Head of caudate nucleus (tissue), 42 donors: ENCODE measurements around the gene DUSP9.

Source experiments
- DNase-seq, 42 donors: peaks; one replicate each; pipeline versions ENCODE4 v3.0.0 to v3.0.0-alpha.2; 2020 to 2021; ENCODE audit warnings: mixed read lengths in 7 of 42
- intact Hi-C: fragments of 100-400 bp; cut with DNase I; formaldehyde crosslinking; loops from one replicate; pipeline ENCODE4 v1.15.0; 2022

The DUSP9 gene

DNA sequence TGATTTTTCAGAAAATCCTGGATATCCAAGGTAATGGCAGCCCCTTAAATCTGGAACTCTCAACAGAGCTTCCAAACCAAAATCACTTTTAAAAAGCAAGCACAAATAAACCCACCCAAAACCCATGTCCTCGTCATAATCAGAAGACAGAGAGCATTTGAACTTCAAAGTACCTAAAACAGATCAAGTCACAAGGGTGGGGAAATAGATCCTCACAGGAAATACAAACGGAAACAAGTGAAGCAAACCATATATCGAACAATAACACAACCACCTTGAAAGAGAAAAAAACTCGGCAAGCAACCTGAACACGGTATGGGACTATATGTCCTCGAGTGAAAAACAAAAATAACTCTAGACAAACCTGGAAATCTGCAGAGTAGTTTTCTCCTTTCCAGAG lies 32.2 kb upstream of the DUSP9 start:
- no peak for DNase-seq
- intact Hi-C loops: no loop called here

DNA sequence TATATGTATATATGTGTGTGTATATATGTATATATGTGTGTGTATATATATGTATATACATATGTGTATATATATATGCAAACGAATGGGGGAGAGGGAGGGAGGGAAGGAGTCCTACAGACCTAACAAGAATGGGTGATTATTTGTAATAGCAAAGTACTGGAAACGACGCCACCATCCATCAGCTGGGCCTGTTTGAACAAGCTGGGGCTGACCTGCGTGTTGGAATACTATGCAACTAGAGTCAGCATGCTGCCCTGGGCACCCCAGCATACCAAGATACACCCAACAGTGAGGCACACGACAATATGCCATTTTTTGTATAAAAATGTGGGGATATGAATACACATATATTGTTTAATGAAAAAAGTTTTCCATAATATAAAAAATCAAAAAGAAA lies 26.4 kb upstream of the DUSP9 start:
- intact Hi-C loops: no loop called here
- peak in 2 of 42 donors; percentile 4 to 16 for DNase-seq

DNA sequence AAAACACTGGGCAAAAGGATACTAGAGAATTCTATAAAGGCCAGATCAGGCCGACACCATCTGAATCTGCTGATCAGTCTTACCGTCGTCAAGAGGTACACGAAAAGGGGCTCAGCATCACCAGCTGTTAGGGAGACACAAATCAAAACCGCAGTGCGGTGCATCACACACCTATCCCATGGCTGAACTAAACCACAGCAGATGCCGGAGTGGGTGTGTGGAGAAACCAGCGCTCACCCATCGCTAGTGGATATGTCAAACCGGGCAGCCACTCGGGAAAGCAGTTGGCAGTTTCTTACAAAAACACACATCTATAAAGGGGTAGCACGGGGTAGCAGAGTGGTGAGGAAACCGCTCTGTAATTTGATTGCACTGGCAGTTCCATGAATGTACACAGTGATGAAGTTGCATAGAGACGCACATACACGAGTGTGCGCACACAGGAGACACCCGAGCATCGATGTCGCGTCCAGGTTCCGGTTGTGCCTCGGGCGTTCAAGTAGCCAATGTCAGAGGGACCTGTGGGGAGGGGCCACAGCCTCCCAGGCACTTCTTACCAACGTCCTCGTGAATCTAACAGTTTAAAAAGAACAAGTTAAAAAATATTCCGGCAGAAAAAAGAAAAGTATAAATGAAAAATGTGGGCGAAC lies 24.9 kb upstream of the DUSP9 start:
- intact Hi-C loops: no loop called here
- peak in 4 of 42 donors; percentile 3 to 18 (median 8) for DNase-seq

- DNase-seq: peak in 1 of 42 donors; percentile 20
- intact Hi-C loops: no loop called here
Observed at GRCh38 chrX:153622661-153623309, 24.2 kb upstream of the DUSP9 start.

- peak in 4 of 42 donors; percentile 3 to 19 (median 6) for DNase-seq
- intact Hi-C loops: no loop called here
Observed at GRCh38 chrX:153623310-153624029, 23.5 kb upstream of the DUSP9 start.

GRCh38 chrX:153624196-153625091 lies 22.6 kb upstream of the DUSP9 start:
- intact Hi-C loops: no loop called here
- DNase-seq: peak in 4 of 42 donors; percentile 5 to 13 (median 8)

GRCh38 chrX:153625271-153626024 lies 21.6 kb upstream of the DUSP9 start:
- DNase-seq: peak in 5 of 42 donors; percentile 1 to 32 (median 8)

GRCh38 chrX:153626025-153626633 lies 20.9 kb upstream of the DUSP9 start:
- intact Hi-C loops: no loop called here
- DNase-seq: peak in 5 of 42 donors; percentile 2 to 13 (median 5)

More at GRCh38 chrX:153625271-153626024, 21.6 kb upstream of the DUSP9 start:
- intact Hi-C loops: no loop called here

DNA sequence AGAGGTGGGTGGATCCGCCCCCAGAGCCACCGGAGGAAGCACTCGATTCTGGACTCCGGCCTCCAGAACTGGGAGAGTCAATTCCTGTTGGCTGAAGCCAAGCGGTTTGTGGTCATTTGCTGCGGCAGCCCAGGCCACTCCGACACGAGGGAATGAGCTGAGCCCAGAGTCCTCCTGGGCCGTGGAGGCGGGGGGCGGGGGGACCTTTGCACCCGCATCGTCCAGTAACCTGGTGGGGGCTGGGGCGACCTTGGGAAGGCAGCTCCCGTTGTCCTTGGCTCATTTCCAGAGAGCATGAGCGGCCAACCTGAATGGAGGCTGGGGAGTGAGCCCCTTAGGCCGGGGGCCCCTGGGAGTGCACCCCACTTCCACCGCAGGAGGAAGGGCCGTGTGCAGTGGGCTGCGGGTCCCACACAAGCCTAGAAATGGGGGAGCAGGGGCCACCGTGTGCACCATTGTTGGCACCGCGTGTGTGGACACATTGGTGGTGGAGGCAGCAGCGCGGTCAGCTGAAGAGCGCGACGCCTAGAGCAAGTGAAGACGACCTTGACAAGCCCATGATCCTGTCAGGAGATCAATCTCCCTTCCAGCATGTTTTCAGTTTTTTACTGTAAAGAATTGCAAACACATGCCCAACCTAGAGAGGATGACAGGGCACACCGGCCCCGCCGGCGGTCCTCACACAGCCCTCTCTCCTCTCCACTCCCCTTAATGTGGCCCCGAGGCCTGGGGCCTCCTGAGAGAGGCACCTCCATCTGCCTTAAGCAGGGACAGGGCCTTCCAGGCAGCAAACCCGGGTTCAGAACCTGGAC lies 19.9 kb upstream of the DUSP9 start:
- intact Hi-C loops: no loop called here
- peak in 3 of 42 donors; percentile 2 to 12 (median 3) for DNase-seq

DNA sequence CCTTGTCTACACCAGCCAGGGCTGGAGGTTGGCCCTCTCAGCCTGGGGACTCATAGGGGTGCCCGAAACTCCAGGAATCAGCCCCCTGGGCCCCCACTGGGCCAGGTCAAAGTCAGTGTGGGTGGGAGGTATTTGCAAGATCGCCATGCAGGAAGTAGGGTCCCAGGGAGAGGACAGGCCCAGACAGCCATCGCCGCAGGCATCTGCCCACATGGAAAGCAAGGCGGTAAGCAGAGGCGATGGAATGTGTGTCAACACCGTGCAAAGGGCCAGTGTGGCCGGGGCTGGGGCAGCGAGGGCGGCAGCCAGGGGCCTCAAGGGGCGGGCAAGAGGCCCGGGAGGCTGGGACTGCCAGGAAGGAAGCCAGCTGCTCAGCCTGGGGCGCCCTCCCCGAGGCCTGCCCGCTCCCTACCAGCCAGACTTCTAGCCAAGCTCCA lies 19.3 kb upstream of the DUSP9 start:
- peak in 8 of 42 donors; percentile 7 to 43 (median 30) for DNase-seq
- intact Hi-C loops: no loop called here

DNA sequence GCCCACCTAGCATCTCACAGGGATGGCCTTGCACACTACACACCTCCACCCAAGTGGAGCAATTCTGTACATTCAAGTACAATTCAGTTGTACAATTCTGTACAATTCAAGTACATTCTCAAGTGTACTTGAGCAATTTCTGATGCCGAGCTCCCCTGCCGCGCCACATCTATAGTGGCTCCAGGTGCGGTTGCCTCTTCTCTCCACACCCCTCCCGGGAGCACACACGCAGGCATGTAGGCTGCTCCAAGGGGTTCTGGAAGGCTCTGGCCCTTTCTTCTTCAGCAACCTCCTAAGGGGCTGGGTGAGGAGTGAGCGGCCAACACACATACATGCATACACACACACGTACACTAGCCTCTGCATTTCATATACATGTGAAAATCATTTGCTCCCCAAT lies 18.9 kb upstream of the DUSP9 start:
- DNase-seq: peak in 2 of 42 donors; percentile 7 to 11
- intact Hi-C loops: no loop called here

DNA sequence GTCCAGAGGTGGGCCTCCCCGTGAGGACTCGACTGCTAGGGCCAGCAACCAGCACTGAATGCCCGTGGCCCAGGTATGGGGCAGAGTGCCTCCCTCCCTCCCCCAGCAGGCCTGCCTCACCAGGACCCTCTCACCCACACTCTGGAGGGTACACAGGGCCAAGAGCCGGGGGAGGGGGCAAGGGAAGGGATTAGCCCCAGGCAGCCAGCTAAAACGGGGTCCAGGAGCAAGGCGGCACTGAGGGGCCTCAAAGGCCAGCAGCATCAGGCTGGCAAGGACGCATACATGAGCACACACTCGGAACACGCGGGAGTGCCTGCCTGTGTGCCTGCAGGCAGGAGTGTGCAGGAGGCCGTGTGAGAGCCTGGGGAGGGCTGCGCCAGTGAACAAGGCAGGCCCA lies 18.3 kb upstream of the DUSP9 start:
- peak in 5 of 42 donors; percentile 2 to 20 (median 12) for DNase-seq
- intact Hi-C loops: no loop called here

GRCh38 chrX:153631346-153631745 lies 15.7 kb upstream of the DUSP9 start:
- no peak for DNase-seq
- intact Hi-C loops: no loop called here

DNA sequence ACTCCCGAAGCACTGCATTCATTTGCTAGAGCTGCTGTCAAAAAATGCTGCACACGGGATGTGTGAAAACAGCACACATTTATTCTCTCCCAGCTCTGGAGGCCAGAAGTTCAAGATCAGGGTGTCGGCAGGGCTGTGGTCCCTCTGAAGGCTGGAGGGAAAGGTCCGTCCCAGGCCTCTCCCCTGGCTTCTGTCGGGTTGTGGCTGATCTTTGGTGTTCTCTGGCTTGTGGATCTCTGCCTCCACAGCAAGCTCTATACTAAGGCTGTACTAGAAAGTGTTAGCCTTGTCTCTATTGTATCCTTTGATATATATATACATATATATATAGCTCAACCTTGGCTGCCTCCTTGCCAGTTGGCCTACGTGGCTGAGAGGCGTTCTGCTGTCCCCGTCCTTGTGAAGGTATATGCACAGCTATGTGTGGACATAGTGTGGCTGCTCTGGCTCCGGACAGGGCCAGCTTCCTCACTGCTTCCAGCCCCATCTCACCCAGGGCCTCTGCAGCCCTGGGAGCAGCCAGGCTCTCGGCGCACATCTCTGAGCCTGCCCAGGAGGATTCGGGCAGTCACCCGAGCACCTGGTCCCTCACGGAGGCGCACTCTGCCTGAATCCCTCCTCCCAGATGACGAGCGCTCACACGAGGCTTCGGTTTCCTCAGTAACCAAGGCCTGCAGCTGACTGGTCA lies 15.0 kb upstream of the DUSP9 start:
- DNase-seq: peak in 3 of 42 donors; percentile 6 to 23 (median 9)
- intact Hi-C loops: no loop called here

- intact Hi-C loops: no loop called here
- peak in 2 of 42 donors; percentile 2 to 18 for DNase-seq
Observed at GRCh38 chrX:153632595-153632946, 14.4 kb upstream of the DUSP9 start.

DNA sequence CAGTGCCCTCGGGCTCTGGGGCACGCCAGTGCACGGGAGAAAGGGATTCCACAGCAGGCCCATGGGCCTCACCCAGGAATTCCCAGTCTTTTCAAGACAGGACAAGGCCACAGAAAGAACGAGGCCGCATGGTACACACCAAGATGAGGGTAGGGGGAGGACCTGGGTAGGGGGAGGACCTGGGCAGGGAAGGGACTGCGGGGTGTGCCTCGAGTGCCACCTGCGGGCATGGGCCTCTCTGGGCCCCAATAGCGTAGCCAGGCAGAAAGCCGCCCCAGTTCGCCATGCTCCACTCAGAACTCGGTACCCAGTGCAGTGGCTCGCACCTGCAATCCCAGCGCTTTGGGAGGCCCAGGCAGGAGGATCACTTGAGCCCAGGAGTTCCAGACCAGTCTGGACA lies 14.0 kb upstream of the DUSP9 start:
- intact Hi-C loops: no loop called here

More for the DNA sequence above, 14.0 kb upstream of the DUSP9 start:
- DNase-seq: peak in 2 of 42 donors; percentile 10 to 12
